ENCODE measurements around the gene HDGFL1. TPM values are rescaled to one million over a fixed set of nuclear protein-coding genes. Genes with fewer than 3 reads are reported as not detected.

HDGFL1 gene
- total and polyA plus RNA-seq, 2 of the 8 experiments (the other 6 are each of a cell fraction or from before 2014, with no cell fraction given), result not detected

DNA sequence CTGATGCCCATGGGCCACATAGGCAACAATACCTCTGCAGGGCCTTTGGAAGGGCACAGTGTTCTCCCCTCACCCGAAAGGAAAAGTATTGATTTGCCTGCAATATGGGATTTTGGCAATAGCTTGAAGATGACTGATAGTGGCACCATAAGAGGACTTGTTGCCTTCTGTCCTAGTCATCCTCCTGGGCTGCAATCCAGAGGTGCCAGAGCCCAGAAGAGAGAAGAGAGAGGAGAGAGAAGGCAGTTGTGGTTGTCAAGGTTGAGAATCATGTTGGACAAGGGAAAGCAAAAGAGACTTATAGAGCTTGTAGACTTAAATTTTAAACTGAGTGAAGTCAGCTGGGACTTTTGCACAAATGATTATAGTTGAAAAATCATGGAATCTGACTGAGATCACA is 14.6 kb downstream of the HDGFL1 start (continued):
- TF ChIP-seq, protein P1, sequence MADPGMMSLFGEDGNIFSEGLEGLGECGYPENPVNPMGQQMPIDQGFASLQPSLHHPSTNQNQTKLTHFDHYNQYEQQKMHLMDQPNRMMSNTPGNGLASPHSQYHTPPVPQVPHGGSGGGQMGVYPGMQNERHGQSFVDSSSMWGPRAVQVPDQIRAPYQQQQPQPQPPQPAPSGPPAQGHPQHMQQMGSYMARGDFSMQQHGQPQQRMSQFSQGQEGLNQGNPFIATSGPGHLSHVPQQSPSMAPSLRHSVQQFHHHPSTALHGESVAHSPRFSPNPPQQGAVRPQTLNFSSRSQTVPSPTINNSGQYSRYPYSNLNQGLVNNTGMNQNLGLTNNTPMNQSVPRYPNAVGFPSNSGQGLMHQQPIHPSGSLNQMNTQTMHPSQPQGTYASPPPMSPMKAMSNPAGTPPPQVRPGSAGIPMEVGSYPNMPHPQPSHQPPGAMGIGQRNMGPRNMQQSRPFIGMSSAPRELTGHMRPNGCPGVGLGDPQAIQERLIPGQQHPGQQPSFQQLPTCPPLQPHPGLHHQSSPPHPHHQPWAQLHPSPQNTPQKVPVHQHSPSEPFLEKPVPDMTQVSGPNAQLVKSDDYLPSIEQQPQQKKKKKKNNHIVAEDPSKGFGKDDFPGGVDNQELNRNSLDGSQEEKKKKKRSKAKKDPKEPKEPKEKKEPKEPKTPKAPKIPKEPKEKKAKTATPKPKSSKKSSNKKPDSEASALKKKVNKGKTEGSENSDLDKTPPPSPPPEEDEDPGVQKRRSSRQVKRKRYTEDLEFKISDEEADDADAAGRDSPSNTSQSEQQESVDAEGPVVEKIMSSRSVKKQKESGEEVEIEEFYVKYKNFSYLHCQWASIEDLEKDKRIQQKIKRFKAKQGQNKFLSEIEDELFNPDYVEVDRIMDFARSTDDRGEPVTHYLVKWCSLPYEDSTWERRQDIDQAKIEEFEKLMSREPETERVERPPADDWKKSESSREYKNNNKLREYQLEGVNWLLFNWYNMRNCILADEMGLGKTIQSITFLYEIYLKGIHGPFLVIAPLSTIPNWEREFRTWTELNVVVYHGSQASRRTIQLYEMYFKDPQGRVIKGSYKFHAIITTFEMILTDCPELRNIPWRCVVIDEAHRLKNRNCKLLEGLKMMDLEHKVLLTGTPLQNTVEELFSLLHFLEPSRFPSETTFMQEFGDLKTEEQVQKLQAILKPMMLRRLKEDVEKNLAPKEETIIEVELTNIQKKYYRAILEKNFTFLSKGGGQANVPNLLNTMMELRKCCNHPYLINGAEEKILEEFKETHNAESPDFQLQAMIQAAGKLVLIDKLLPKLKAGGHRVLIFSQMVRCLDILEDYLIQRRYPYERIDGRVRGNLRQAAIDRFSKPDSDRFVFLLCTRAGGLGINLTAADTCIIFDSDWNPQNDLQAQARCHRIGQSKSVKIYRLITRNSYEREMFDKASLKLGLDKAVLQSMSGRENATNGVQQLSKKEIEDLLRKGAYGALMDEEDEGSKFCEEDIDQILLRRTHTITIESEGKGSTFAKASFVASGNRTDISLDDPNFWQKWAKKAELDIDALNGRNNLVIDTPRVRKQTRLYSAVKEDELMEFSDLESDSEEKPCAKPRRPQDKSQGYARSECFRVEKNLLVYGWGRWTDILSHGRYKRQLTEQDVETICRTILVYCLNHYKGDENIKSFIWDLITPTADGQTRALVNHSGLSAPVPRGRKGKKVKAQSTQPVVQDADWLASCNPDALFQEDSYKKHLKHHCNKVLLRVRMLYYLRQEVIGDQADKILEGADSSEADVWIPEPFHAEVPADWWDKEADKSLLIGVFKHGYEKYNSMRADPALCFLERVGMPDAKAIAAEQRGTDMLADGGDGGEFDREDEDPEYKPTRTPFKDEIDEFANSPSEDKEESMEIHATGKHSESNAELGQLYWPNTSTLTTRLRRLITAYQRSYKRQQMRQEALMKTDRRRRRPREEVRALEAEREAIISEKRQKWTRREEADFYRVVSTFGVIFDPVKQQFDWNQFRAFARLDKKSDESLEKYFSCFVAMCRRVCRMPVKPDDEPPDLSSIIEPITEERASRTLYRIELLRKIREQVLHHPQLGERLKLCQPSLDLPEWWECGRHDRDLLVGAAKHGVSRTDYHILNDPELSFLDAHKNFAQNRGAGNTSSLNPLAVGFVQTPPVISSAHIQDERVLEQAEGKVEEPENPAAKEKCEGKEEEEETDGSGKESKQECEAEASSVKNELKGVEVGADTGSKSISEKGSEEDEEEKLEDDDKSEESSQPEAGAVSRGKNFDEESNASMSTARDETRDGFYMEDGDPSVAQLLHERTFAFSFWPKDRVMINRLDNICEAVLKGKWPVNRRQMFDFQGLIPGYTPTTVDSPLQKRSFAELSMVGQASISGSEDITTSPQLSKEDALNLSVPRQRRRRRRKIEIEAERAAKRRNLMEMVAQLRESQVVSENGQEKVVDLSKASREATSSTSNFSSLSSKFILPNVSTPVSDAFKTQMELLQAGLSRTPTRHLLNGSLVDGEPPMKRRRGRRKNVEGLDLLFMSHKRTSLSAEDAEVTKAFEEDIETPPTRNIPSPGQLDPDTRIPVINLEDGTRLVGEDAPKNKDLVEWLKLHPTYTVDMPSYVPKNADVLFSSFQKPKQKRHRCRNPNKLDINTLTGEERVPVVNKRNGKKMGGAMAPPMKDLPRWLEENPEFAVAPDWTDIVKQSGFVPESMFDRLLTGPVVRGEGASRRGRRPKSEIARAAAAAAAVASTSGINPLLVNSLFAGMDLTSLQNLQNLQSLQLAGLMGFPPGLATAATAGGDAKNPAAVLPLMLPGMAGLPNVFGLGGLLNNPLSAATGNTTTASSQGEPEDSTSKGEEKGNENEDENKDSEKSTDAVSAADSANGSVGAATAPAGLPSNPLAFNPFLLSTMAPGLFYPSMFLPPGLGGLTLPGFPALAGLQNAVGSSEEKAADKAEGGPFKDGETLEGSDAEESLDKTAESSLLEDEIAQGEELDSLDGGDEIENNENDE (IDR thresholded peaks at IDR 0.05; ENCODE audit: insufficient replicate concordance, low read length), result no peak
- TF ChIP-seq CHD1 (IDR thresholded peaks at IDR 0.05; ENCODE audit: low read depth, low read length), result no peak
- TF ChIP-seq PHF8 (conservative IDR thresholded peaks at IDR 0.05; ENCODE audit: low read depth, low read length), result no peak
- TF ChIP-seq, protein P2, sequence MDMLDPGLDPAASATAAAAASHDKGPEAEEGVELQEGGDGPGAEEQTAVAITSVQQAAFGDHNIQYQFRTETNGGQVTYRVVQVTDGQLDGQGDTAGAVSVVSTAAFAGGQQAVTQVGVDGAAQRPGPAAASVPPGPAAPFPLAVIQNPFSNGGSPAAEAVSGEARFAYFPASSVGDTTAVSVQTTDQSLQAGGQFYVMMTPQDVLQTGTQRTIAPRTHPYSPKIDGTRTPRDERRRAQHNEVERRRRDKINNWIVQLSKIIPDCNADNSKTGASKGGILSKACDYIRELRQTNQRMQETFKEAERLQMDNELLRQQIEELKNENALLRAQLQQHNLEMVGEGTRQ (IDR thresholded peaks at IDR 0.05; ENCODE audit: low read length), result no peak
- no peak for TF ChIP-seq SIX5 (IDR thresholded peaks at IDR 0.05; ENCODE audit: low read depth, low read length)
- no peak for TF ChIP-seq RNF2 (IDR thresholded peaks at IDR 0.05; ENCODE audit: borderline replicate concordance, low read depth, low read length, missing control alignments, poor library complexity, severe bottlenecking)
- TF ChIP-seq SP4 (IDR thresholded peaks at IDR 0.05; ENCODE audit: low read length), result no peak
- no peak for TF ChIP-seq MAFK (IDR thresholded peaks at IDR 0.05; ENCODE audit: low read depth, low read length)
- no peak for TF ChIP-seq FOSL1 (IDR thresholded peaks at IDR 0.05; ENCODE audit: insufficient read depth, low read depth, low read length)
- no peak for TF ChIP-seq RAD21 (IDR thresholded peaks at IDR 0.05 in 1 of 2, conservative IDR thresholded peaks at IDR 0.05 in 1 of 2; ENCODE audit: low read depth in 2 of 2, low read length in 2 of 2)

Measured in H1 (cell line).